Lung (tissue), 12 donors: ENCODE results near the gene PRDM12. TPM values are rescaled to one million over a fixed set of nuclear protein-coding genes. Genes with fewer than 3 reads are reported as not detected.

ENCODE experiments used
- ATAC-seq: fragments of 200-7000 bp; cut with Tn5 transposase; one replicate; pipeline ENCODE4 v1.9.1; 2020; ENCODE audit warnings: moderate number of reproducible peaks; ENCODE audit not compliant: insufficient read depth, low FRiP score
- DNase-seq, 3 donors: peaks; one replicate each; pipeline ENCODE4 v3.0.0-alpha.2; 2013 to 2017
- H3K27ac ChIP-seq, 2 donors: one replicate each; pipeline ENCODE4 v1.5.1; 2013; ENCODE audit warnings: mild to moderate bottlenecking in 2 of 2, moderate library complexity in 2 of 2, control low read depth in 1 of 2, inconsistent platforms in 1 of 2, low read depth in 1 of 2, low read length in 1 of 2
- H3K27me3 ChIP-seq, 3 donors: one replicate each; pipeline ENCODE4 v1.5.1; 2013; ENCODE audit warnings: low read length in 2 of 3; ENCODE audit not compliant: control insufficient read depth in 3 of 3, insufficient read depth in 3 of 3
- H3K36me3 ChIP-seq, 4 donors: one replicate each; pipeline ENCODE4 v1.5.1; 2013; ENCODE audit warnings: low read length in 4 of 4, mild to moderate bottlenecking in 1 of 4, moderate library complexity in 1 of 4; ENCODE audit not compliant: control insufficient read depth in 4 of 4, insufficient read depth in 4 of 4
- H3K4me1 ChIP-seq, 5 donors: one replicate each; pipeline ENCODE4 v1.5.1; 2013; ENCODE audit warnings: low read length in 5 of 5, mild to moderate bottlenecking in 2 of 5, moderate library complexity in 1 of 5; ENCODE audit not compliant: control insufficient read depth in 5 of 5, insufficient read depth in 5 of 5
- H3K4me3 ChIP-seq: one replicate; pipeline ENCODE4 v1.5.1; 2013; ENCODE audit warnings: mild to moderate bottlenecking, control low read depth, moderate library complexity
- H3K9ac ChIP-seq, 2 donors: one replicate each; pipeline ENCODE4 v1.5.1; 2013; ENCODE audit warnings: low read length in 2 of 2, control low read depth in 1 of 2; ENCODE audit not compliant: insufficient read depth in 1 of 2
- H3K9me3 ChIP-seq, 4 donors: one replicate each; pipeline ENCODE4 v1.5.1; 2013; ENCODE audit warnings: low read length in 3 of 4, mild to moderate bottlenecking in 1 of 4, moderate library complexity in 1 of 4; ENCODE audit not compliant: control insufficient read depth in 4 of 4, insufficient read depth in 3 of 4
- CTCF ChIP-seq: IDR thresholded peaks from 2 replicates; pipeline ENCODE4 v1.5.1; 2012; ENCODE audit warnings: mild to moderate bottlenecking; ENCODE audit errors: control extremely low read depth, extremely low read depth
- WGBS, 2 donors: extraction: QIAGEN DNeasy Blood & Tissue Kit; methylation state at CpG; one replicate each; pipeline ENCODE4 v1.1.7; 2013; 5-methylcytosine and 5-hydroxymethylcytosine counted together
- polyA plus RNA-seq, 2 donors: library from polyadenylated mRNA; stranded (reverse); fragments of 200-250 nt; gene quantifications; one replicate each; pipeline ENCODE4 v1.2.1, GENCODE V29; 2013
- total RNA-seq, 2 donors: library from RNA; depleted of rRNA in 1 of 2; stranded (reverse); fragments of >200 nt in 1 of 2; gene quantifications; one replicate each; pipeline ENCODE4 v1.2.1, GENCODE V29; 2014 to 2021
- donor health status: control.
- donor health status: control.
- donor health status: Bipolar disorder and iron deficiency.
- donor health status: healthy.
- donor health status: DM: yes; HTN: yes; CAD: no.

The PRDM12 gene
- total and polyA plus RNA-seq, 4 donors, result 0.05 to 0.09 TPM; not detected in 2

- Histone ChIP-seq H3K9ac (no peak overlapping the region), H3K27me3 (no peaks in the 10 kb centered on the region), H3K36me3 (peaks cover 9 to 17% (median 11%) of the 10 kb centered on the region in 4 donors), H3K4me3 (no peak overlapping the region), H3K27ac (no peak overlapping the region), H3K9me3 (no peaks in the 10 kb centered on the region), H3K4me1 (no peaks in the 10 kb centered on the region)
- ATAC-seq (no peak), DNase-seq (peak; percentile 63 to 79 (median 72))
- 43 to 49% methylated on average over 9 of the region's 9 CpGs for WGBS, 2 donors
- TF ChIP-seq CTCF, result peak; percentile 83
Measured at GRCh38 chr9:130707225-130707976, 43.0 kb downstream of the PRDM12 start.

GRCh38 chr9:130710822-130711352 is 46.5 kb downstream of the PRDM12 start:
- DNase-seq (no peak), ATAC-seq (no peak)
- Histone ChIP-seq H3K4me1 (peaks cover 0 to 19% (median 3%) of the 10 kb centered on the region in 5 donors), H3K4me3 (no peak overlapping the region), H3K9ac (peak overlapping the region in 1 of 2 donors; percentile 5), H3K27me3 (no peaks in the 10 kb centered on the region), H3K27ac (no peak overlapping the region), H3K9me3 (no peaks in the 10 kb centered on the region), H3K36me3 (no peaks in the 10 kb centered on the region)
- WGBS, 2 donors, result 80 to 87% methylated on average over 8 of the region's 8 CpGs
- no peak for TF ChIP-seq CTCF

- 88 to 90% methylated on average over 8 of the region's 8 CpGs for WGBS, 2 donors
- ATAC-seq, result no peak
- no peak overlapping the region for H3K4me3 ChIP-seq
- no peaks in the 10 kb centered on the region for H3K36me3 ChIP-seq
- H3K4me1 ChIP-seq, result peaks cover 0 to 24% (median 5%) of the 10 kb centered on the region in 5 donors
- H3K9ac ChIP-seq, result no peak overlapping the region
- DNase-seq, result no peak
- no peak overlapping the region for H3K27ac ChIP-seq
- no peak for TF ChIP-seq CTCF
- no peaks in the 10 kb centered on the region for H3K27me3 ChIP-seq
- no peaks in the 10 kb centered on the region for H3K9me3 ChIP-seq
Measured at GRCh38 chr9:130711469-130711868, 47.1 kb downstream of the PRDM12 start.
